Measurements from ENCODE around the gene TNFRSF1B. TPM values are rescaled to one million over a fixed set of nuclear protein-coding genes. Genes with fewer than 3 reads are reported as not detected.

TNFRSF1B gene
- total and polyA plus RNA-seq, 2 of the 8 experiments (the other 6 are each of a cell fraction or from before 2014, with no cell fraction given): 1.7 to 2.9 TPM

GRCh38 chr1:12167493-12168429, 970 bp downstream of the TNFRSF1B start:
- Histone ChIP-seq H3K4me1 (replicated peaks in 1 of 4; ENCODE audit: control insufficient read depth in 3 of 4, insufficient read depth in 4 of 4, low read length in 3 of 4) (peaks cover 0 to 10% (median 5%) of the 10 kb centered on the region in 4 experiments; a peak in 5 of 7 replicates), H2BK20ac (ENCODE audit: low read length) (no peak overlapping the region), H2AK5ac (ENCODE audit: low read depth, low read length) (no peak overlapping the region), H4K20me1 (replicated peaks in 1 of 2; ENCODE audit: control insufficient read depth in 1 of 2, insufficient read depth in 2 of 2, low read length in 2 of 2) (peaks cover 0 to 2% of the 10 kb centered on the region in 2 experiments), H4K5ac (ENCODE audit: insufficient read length, low read depth, low read length) (no peak overlapping the region), H3K27ac (ENCODE audit: low read depth, low read length) (no peak overlapping the region), H3K56ac (replicated peaks; ENCODE audit: insufficient read length, low read depth, low read length) (no peak overlapping the region), H3K79me1 (ENCODE audit: low read depth, low read length) (no peaks in the 10 kb centered on the region), H3K23me2 (ENCODE audit: low read depth, low read length) (no peaks in the 10 kb centered on the region; the same call in 1 of the 2 replicates), H3K4me2 (ENCODE audit: insufficient read depth in 1 of 2, low read depth in 2 of 2, low read length in 2 of 2) (peak overlapping the region; percentile 41 to 75; a peak in 2 of 4 replicates), H4K8ac (ENCODE audit: extremely low read depth, insufficient read depth, low read length) (no peak overlapping the region; the same call in 1 of the 2 replicates), H2BK12ac (ENCODE audit: low read depth, low read length) (no peak overlapping the region), H3K18ac (ENCODE audit: extremely low read depth, low read length) (no peak overlapping the region; the same call in none of the 2 replicates), H3K79me2 (ENCODE audit: control insufficient read depth in 1 of 2, insufficient read depth in 2 of 2, low read length in 2 of 2) (no peaks in the 10 kb centered on the region), H3K36me3 (ENCODE audit: control insufficient read depth in 2 of 4, insufficient read depth in 4 of 4, low read length in 3 of 4) (no peaks in the 10 kb centered on the region), H2BK5ac (ENCODE audit: low read depth, low read length) (no peak overlapping the region), H3K9me3 (ENCODE audit: insufficient read depth in 2 of 2, low read depth in 1 of 2, low read length in 1 of 2) (no peaks in the 10 kb centered on the region), H2BK15ac (ENCODE audit: low read length) (no peak overlapping the region), H3K14ac (ENCODE audit: insufficient read length) (no peak overlapping the region), H3K23ac (ENCODE audit: insufficient read length) (no peak overlapping the region), H3K27me3 (replicated peaks in 1 of 4; ENCODE audit: control insufficient read depth in 3 of 4, extremely low read depth in 1 of 4, insufficient read depth in 3 of 4, low read length in 3 of 4) (peaks cover 3 to 41% (median 29%) of the 10 kb centered on the region in 4 experiments), H3K4ac (replicated peaks; ENCODE audit: insufficient read length, low read depth, low read length) (no peak overlapping the region), H3K4me3 (ENCODE audit: extremely low read depth in 1 of 4, insufficient read depth in 2 of 4, low read depth in 3 of 4, low read length in 4 of 4) (peak overlapping the region in 2 of 4 experiments; percentile 25 to 55; a peak in 3 of 8 replicates), H3K9ac (replicated peaks in 1 of 4; ENCODE audit: extremely low read depth in 1 of 4, low read depth in 3 of 4, low read length in 3 of 4) (no peak overlapping the region), H4K91ac (replicated peaks; ENCODE audit: insufficient read length, low read length) (no peak overlapping the region), H2AFZ (ENCODE audit: low read length) (no peak overlapping the region; the same call in 1 of the 2 replicates), H2BK120ac (replicated peaks; ENCODE audit: low read depth, low read length) (no peak overlapping the region)
- ChIA-PET POLR2A (ENCODE audit: partially characterized antibody) (interaction anchor here (2.0 to 2.3 kb wide), 2 partner anchors 10 to 12 kb away, joined by 4 to 8 read pairs; no protein-coding TSS in a partner anchor), CTCF (ENCODE audit: partially characterized antibody) (interaction anchor here (0.8 to 3.5 kb wide), 8 partner anchors 10 to 43 kb away, joined by 3 to 23 read pairs (median 4); no protein-coding TSS in a partner anchor)
- no peak for FAIRE-seq
- 77% methylated on average over 27 of the region's 33 CpGs; no CpG with 5 or more reads in 1 of the 2 experiments for WGBS, 2 experiments (ENCODE audit: extremely low coverage in 1 of 2, insufficient coverage in 1 of 2, insufficient read length in 1 of 2, insufficient replicate concordance in 2 of 2, low coverage in 1 of 2, low lambda C conversion rate in 2 of 2, missing lambda C conversion rate in 1 of 2)
- no peak for TF ChIP-seq TAF7 (optimal IDR thresholded peaks at IDR 0.05; ENCODE audit: borderline replicate concordance, low read depth, low read length)
- TF ChIP-seq EZH2 (IDR thresholded peaks at IDR 0.05; ENCODE audit: low read depth, low read length, severe bottlenecking): peak; percentile 59
- no peak for DNase-seq (ENCODE audit: low read depth in 1 of 2, low spot score in 2 of 2)

All from H1 (cell line).